Neutrophil (primary cell): Measurements from ENCODE around the gene SSBP1.
A peak's percentile ranks its signal among the peaks of the same experiment; 100 is the strongest.

ENCODE experiments used
- H3K27ac ChIP-seq: fragments of 200-600 bp; sonication (generic); 2 replicates; pipeline ENCODE4 v1.5.1; 2016; ENCODE audit warnings: mild to moderate bottlenecking, moderate library complexity
- H3K27me3 ChIP-seq: fragments of 200-600 bp; sonication (generic); 2 replicates; pipeline ENCODE4 v1.6.0; 2016; ENCODE audit warnings: mild to moderate bottlenecking
- H3K36me3 ChIP-seq: fragments of 200-600 bp; sonication (generic); 2 replicates; pipeline ENCODE4 v1.5.1; 2017
- H3K4me1 ChIP-seq, 2 experiments: fragments of 200-600 bp in 1 of 2; sonication (generic) in 1 of 2; 1 replicate in 1 of 2; 2 replicates in 1 of 2; pipeline versions ENCODE4 v1.5.1 to v1.6.1; 2013 to 2016; ENCODE audit warnings: low read depth in 1 of 2, low read length in 1 of 2, mild to moderate bottlenecking in 1 of 2, moderate library complexity in 1 of 2; ENCODE audit not compliant: control insufficient read depth in 1 of 2, insufficient read depth in 1 of 2
- H3K4me3 ChIP-seq, 2 experiments: fragments of 200-600 bp in 1 of 2; sonication (generic) in 1 of 2; 1 replicate in 1 of 2; 2 replicates in 1 of 2; pipeline ENCODE4 v1.5.1; 2013 to 2016; ENCODE audit warnings: low read depth in 1 of 2, low read length in 1 of 2, mild to moderate bottlenecking in 1 of 2, moderate library complexity in 1 of 2
- H3K9me3 ChIP-seq: fragments of 200-600 bp; sonication (generic); 2 replicates; pipeline ENCODE4 v1.5.1; 2016
- CTCF ChIP-seq: fragments of 200-600 bp; sonication (generic); IDR thresholded peaks from 2 replicates; pipeline ENCODE4 v1.5.1; 2016; ENCODE audit warnings: antibody characterized with exemption

Gene SSBP1

GRCh38 chr7:141700296-141700847, 37.8 kb upstream of the SSBP1 start:
- no peak for TF ChIP-seq CTCF
- Histone ChIP-seq H3K27me3 (peaks cover 66% of the 10 kb centered on the region), H3K4me3 (no peak overlapping the region), H3K9me3 (no peaks in the 10 kb centered on the region), H3K27ac (no peak overlapping the region), H3K4me1 (peaks cover 3 to 14% of the 10 kb centered on the region in 2 experiments), H3K36me3 (no peaks in the 10 kb centered on the region)

- peak overlapping the region in 1 of 2 experiments; percentile 56 for H3K4me3 ChIP-seq
- no peak for TF ChIP-seq CTCF
- peaks cover 3 to 14% of the 10 kb centered on the region in 2 experiments for H3K4me1 ChIP-seq
- no peak overlapping the region for H3K27ac ChIP-seq
- peaks cover 67% of the 10 kb centered on the region for H3K27me3 ChIP-seq
- H3K36me3 ChIP-seq: no peaks in the 10 kb centered on the region
- no peaks in the 10 kb centered on the region for H3K9me3 ChIP-seq
These were observed 37.2 kb upstream of the SSBP1 start for GRCh38 chr7:141700848-141701371.

GRCh38 chr7:141701489-141702046, 36.6 kb upstream of the SSBP1 start:
- Histone ChIP-seq H3K9me3 (no peaks in the 10 kb centered on the region), H3K4me1 (peaks cover 3 to 14% of the 10 kb centered on the region in 2 experiments)

GRCh38 chr7:141702047-141702567, 36.1 kb upstream of the SSBP1 start, which contains the start of gene DENND11:
Gene DENND11 (minus strand): TSS chr7:141702166. CDS start chr7:141702153, 13 bp downstream.
- peaks cover 67% of the 10 kb centered on the region for H3K27me3 ChIP-seq
- H3K9me3 ChIP-seq: no peaks in the 10 kb centered on the region
- peak within 1 kb of the TSS; percentile 38 to 56 for H3K4me3 ChIP-seq
- H3K4me1 ChIP-seq: peaks cover 3 to 14% of the 10 kb centered on the region in 2 experiments
- TF ChIP-seq CTCF: no peak
- no peaks in the 10 kb centered on the region for H3K36me3 ChIP-seq
- no peak within 1 kb of the TSS for H3K27ac ChIP-seq

More at GRCh38 chr7:141701489-141702046, 36.6 kb upstream of the SSBP1 start:
- Histone ChIP-seq H3K4me3 (peak overlapping the region; percentile 36 to 56), H3K27me3 (peaks cover 67% of the 10 kb centered on the region), H3K27ac (no peak overlapping the region), H3K36me3 (no peaks in the 10 kb centered on the region)
- TF ChIP-seq CTCF: no peak

GRCh38 chr7:141702892-141703291, 35.3 kb upstream of the SSBP1 start:
- Histone ChIP-seq H3K9me3 (no peaks in the 10 kb centered on the region), H3K4me3 (no peak overlapping the region), H3K4me1 (peaks cover 3 to 14% of the 10 kb centered on the region in 2 experiments), H3K27me3 (peaks cover 67% of the 10 kb centered on the region), H3K27ac (no peak overlapping the region), H3K36me3 (no peaks in the 10 kb centered on the region)
- TF ChIP-seq CTCF: no peak
